Measurements from ENCODE around the gene RPL4.
"Not testable (repeated sequence)": the region's sequence is repeated elsewhere in the genome, so short reads cannot be mapped to it uniquely, and the experiment has no call there.

The RPL4 gene

GRCh38 chr15:66504563-66505429, at the start of gene RPL4, which contains the start of gene ZWILCH:
Gene RPL4, minus strand, starts transcription at chr15:66504855. Its CDS starts 65 bp downstream, at chr15:66504790.
Gene ZWILCH, plus strand, starts transcription at chr15:66505326. Its CDS starts 13 bp downstream, at chr15:66505339.
- peak; percentile 81 for DNase-seq (ENCODE audit: low spot score)

GRCh38 chr15:66545255-66545654, 40.6 kb upstream of the RPL4 start:
- DNase-seq (ENCODE audit: low spot score) = no peak

GRCh38 chr15:66542896-66543295, 38.2 kb upstream of the RPL4 start:
- no peak for DNase-seq (ENCODE audit: low spot score)

GRCh38 chr15:66535056-66535455, 30.4 kb upstream of the RPL4 start:
- no peak for DNase-seq (ENCODE audit: low spot score)

- no peak for DNase-seq (ENCODE audit: low spot score)
Measured at GRCh38 chr15:66524838-66525237, 20.2 kb upstream of the RPL4 start.

- DNase-seq (ENCODE audit: low spot score) = no peak
Measured at GRCh38 chr15:66523926-66524325, 19.3 kb upstream of the RPL4 start.

GRCh38 chr15:66515901-66516322, 11.3 kb upstream of the RPL4 start:
- DNase-seq (ENCODE audit: low spot score) = no peak

GRCh38 chr15:66514586-66514985, 9.9 kb upstream of the RPL4 start:
- DNase-seq (ENCODE audit: low spot score) = no peak

GRCh38 chr15:66508293-66508883, 3.7 kb upstream of the RPL4 start:
- no peak for DNase-seq (ENCODE audit: low spot score)

GRCh38 chr15:66505818-66506217, 1.2 kb upstream of the RPL4 start:
- DNase-seq (ENCODE audit: low spot score) = no peak

- DNase-seq (ENCODE audit: low spot score) = no peak
Measured at GRCh38 chr15:66505430-66505811, 766 bp upstream of the RPL4 start.

GRCh38 chr15:66503780-66504562, 684 bp downstream of the RPL4 start:
- DNase-seq (ENCODE audit: low spot score) = no peak

- DNase-seq (ENCODE audit: low spot score) = not testable (repeated sequence)
Measured at GRCh38 chr15:66503041-66503648, 1.5 kb downstream of the RPL4 start.

- DNase-seq (ENCODE audit: low spot score) = no peak
Measured at GRCh38 chr15:66502491-66502890, 2.2 kb downstream of the RPL4 start.

GRCh38 chr15:66500346-66500745, 4.3 kb downstream of the RPL4 start:
- not testable (repeated sequence) for DNase-seq (ENCODE audit: low spot score)

- DNase-seq (ENCODE audit: low spot score) = no peak
Measured at GRCh38 chr15:66498501-66499386, 5.9 kb downstream of the RPL4 start.

GRCh38 chr15:66497502-66498455, 6.9 kb downstream of the RPL4 start, which contains the start of gene SNAPC5:
Gene SNAPC5, minus strand, starts transcription at chr15:66497762. Its CDS starts 31 bp downstream, at chr15:66497731.
- peak; percentile 96 for DNase-seq (ENCODE audit: low spot score)

- DNase-seq (ENCODE audit: low spot score) = no peak
Measured at GRCh38 chr15:66496951-66497501, 7.6 kb downstream of the RPL4 start.

GRCh38 chr15:66494262-66494661, 10.4 kb downstream of the RPL4 start:
- DNase-seq (ENCODE audit: low spot score) = no peak

Data from D341Med (cell line).